Muscle of back (tissue), 11 donors: ENCODE measurements around the gene LRRFIP2. TPM values are rescaled to one million over a fixed set of nuclear protein-coding genes. Genes with fewer than 3 reads are reported as not detected.

Experiments
- DNase-seq, 3 donors: peaks; one replicate each; pipeline versions ENCODE4 v3.0.0 to v3.0.0-alpha.2; 2013
- polyA plus RNA-seq, 10 donors: library from polyadenylated mRNA; unstranded; fragments of 120-200 nt; gene quantifications; one replicate each; pipeline ENCODE4 v1.2.1, GENCODE V29; 2013; ENCODE audit not compliant: insufficient read length in 10 of 10

Gene LRRFIP2
- polyA plus RNA-seq, 10 donors, result 29.0 to 50.0 (median 39.2) TPM

- no peak for DNase-seq
Measured at GRCh38 chr3:37026851-37027250, 147.5 kb downstream of the LRRFIP2 start.

GRCh38 chr3:37025561-37026335 lies 148.6 kb downstream of the LRRFIP2 start:
- DNase-seq, result no peak

- no peak for DNase-seq
Measured at GRCh38 chr3:37024820-37025405, 149.5 kb downstream of the LRRFIP2 start.

- DNase-seq, result no peak
Measured at GRCh38 chr3:37024092-37024491, 150.3 kb downstream of the LRRFIP2 start.

- no peak for DNase-seq
Measured at GRCh38 chr3:37017683-37018082, 156.7 kb downstream of the LRRFIP2 start.

- no peak for DNase-seq
Measured at GRCh38 chr3:37016903-37017302, 157.5 kb downstream of the LRRFIP2 start.

- DNase-seq, result no peak
Measured at GRCh38 chr3:37015642-37016041, 158.7 kb downstream of the LRRFIP2 start.

- DNase-seq, result no peak
Measured at GRCh38 chr3:37014620-37015019, 159.8 kb downstream of the LRRFIP2 start.

Other genes starting within 250 kb of the LRRFIP2 start
- 1 to 10 TPM; 4.3 to 7.8 (median 5.1) TPM for gene TRANK1, start 229.5 kb downstream of the LRRFIP2 start, polyA plus RNA-seq
- gene EPM2AIP1, start 181.5 kb downstream of the LRRFIP2 start, polyA plus RNA-seq, result 10 to 100 TPM; 22.3 to 37.4 (median 29.8) TPM
- gene MLH1, start 181.1 kb downstream of the LRRFIP2 start, polyA plus RNA-seq, result 10 to 100 TPM; 38.6 to 58.0 (median 45.5) TPM
- gene GOLGA4, start 68.7 kb upstream of the LRRFIP2 start, polyA plus RNA-seq, result 10 to 100 TPM; 63.6 to 91.8 (median 71.2) TPM